ENCODE measurements around the gene DEPDC1B.
A peak's percentile ranks its signal among the peaks of the same experiment; 100 is the strongest.
"Not testable (repeated sequence)": the region's sequence is repeated elsewhere in the genome, so short reads cannot be mapped to it uniquely, and the experiment has no call there.

Gene DEPDC1B

DNA sequence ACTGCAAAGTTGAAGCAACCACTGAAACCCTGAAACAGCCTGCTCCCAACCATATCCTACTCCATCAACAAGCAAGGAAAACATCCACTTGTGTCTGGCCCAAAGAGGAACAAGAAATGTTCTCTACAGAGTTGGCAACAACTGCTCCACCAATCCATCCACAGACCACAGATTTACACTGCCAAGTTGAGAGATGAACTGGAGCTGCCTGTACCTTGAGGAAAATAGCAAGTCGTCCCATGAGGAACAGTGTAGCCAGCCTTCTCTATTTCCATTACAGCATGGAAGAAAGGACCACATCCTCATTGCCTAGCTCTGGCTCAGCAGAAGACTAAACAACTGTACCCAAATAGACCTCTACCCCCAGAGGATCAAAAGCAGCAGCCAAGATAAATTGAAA, 60.4 kb downstream of the DEPDC1B start:
- DNase-seq: no peak

DNA sequence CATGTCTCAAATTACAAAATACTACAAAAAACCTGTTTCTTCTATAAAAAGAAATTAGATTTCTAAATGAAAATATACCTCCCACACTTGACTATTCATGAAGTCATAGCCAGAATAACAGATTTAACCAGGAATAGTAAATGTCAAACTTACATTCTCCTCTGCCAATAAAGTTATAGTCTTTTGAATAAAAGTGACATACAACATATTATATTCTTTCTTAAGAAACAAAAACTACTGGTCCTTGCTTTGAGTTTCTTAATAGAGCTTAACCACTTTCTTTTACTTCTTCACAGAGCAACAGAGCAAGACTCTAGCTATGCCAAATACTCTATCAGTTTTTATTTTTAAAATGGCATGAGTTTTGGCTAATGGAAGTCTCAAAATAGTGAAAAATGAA, 61.7 kb downstream of the DEPDC1B start:
- DNase-seq: no peak

DNA sequence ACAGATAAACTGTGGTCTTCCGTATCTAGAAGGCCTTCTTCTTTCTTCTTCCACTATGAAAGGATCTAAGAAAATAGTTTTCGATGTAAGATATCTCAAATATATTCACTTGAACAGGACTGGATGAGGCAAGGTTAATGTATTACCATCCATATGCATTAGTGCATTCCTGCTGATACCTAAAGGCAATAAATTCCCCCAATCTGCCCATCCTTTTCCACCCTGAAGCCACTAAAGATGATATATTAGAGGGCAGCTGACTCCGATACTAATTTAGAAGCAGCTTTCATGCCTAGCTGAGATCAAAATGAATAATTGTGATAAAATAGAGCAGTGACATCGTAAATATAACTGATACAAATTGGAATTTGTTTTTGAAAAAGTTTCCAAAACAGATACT, 63.3 kb downstream of the DEPDC1B start:
- no peak for DNase-seq

DNA sequence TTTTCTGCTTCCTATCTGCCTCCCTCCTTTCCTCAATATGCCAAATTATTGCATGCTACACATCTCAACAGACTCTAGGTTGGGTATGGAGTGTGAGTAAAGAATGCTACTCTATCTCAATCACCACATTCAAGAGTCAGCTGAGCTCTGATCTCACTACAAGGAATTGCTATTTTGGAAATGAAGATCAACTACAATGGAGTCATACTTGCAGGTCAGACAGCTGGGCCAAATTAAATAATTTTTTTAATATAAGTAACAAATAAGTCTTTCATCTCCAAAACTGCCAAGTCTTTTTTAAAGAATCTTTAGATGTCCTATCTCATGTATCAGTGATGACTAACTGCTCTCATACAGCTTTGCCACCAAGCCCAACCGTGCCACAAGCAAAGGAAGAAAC, 64.0 kb downstream of the DEPDC1B start:
- DNase-seq: no peak

DNA sequence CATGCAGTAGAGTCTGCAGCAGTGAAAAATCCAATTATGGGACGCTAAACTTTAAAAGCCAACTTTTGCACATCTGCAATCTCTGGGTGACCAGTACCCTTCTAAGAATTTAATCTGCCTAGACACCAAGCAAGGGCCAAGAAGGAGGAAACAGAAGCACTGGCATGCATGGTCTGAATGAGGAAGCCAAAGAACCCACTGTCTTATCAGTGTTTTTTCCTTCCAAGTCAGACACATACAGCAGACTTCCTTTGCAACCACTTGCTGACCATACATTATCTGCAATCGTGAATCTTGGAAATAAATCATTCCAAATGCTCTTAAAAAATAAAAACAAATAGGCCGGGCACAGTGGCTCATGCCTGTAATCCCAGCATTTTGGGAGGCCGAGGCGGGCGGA, 65.9 kb downstream of the DEPDC1B start:
- no peak for DNase-seq

DNA sequence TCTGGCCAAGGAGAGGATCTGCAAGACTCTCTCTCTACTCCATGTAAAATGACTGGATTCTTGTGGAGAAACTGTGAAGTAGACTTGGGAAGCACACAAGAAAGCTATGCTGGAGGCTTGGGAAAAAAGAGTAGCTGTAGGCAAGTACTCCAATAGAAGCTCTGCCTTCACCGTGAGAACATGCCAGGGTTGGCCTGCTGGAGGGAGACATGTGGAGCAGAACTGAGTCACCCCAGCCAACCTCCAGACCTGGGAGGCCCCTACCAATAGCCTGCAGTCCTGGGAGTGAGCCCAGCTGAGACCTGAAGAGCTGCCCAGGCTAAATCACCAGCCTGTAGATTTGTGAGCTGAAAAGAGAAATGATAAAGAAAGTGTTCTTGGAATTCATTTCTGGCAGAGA, 66.6 kb downstream of the DEPDC1B start:
- DNase-seq: no peak

DNA sequence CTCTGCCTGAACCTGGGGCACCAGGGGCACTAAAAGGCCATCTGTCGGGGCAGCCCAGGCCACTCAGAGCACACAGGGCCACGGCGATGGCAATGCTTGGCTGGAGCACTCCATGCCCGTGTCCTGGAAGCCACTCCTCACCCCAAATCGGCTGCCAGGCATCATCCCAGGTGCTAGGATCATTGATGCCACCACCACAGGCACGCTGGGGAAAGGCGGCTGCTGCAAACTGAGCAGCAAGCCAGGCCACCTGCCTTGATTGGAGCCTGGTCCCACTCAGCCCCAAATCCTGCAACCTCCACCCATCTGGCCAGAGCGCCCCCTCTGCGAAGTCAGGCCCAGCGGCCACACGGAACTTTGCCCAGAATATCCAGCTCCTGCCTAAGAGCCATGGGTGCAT, 67.8 kb downstream of the DEPDC1B start:
- DNase-seq: no peak

DNA sequence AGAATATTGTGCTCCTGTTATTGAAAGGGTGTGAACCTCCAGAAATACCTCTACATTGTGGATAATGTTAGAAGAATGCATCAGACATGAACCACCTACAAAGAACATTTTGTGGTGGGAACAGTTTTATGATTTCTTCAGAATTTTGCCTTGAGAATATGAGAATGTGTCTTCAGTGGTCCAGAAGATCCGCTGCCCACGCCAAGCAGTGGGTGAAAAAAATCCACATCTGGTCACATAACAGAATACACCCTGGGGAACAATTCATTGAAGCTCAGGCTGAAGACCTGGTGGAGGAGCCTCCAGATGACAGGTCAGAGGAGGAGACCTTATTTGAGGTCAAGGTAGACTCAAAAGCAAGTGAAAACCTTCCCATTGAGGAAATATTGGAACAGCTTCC, 69.1 kb downstream of the DEPDC1B start:
- no peak for DNase-seq

DNA sequence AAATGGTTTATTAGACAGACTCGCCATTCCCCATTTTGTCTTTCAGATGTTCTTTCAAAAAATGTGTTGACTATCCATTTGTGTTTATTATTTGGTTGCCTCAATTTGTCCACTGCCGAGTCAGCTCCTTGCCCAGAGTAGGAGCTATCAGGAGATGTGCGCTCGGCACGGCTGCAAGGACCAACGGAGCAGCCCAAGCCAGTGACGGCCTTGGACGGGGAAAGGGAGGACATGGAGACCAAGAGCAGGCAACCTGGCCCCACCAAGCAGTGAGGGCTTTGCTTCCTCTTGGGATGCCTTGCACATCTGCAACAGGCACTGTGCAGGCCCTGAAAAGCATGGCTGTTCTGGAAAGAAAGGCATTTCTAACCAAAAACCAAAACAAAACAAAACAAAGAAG, 69.8 kb downstream of the DEPDC1B start:
- DNase-seq: no peak

DNA sequence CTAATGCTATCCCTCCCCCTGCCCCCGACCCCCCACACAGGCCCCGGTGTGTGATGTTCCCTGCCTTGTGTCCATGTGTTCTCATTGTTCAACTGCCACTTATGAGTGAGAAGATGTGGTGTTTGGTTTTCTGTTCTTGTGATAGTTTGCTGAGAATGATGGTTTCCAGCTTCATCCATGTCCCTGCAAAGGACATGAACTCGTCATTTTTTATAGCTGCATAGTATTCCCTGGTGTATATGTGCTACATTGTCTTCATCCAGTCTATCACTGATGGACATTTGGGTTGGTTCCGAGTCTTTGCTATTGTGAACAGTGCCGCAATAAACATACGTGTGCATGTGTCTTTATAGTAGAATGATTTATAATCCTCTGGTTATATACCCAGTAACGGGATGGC, 75.1 kb downstream of the DEPDC1B start:
- DNase-seq: not testable (repeated sequence)

DNA sequence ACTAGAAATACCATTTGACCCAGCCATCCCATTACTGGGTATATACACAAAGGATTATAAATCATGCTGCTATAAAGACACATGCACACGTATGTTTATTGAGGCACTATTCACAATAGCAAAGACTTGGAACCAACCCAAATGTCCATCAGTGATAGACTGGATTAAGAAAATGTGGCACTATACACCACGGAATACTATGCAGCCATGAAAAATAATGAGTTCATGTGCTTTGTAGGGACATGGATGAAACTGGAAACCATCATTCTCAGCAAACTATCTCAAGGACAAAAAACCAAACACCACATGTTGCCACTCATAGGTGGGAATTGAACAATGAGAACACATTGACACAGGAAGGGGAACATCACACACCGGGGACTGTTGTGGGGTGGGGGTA, 79.2 kb downstream of the DEPDC1B start:
- DNase-seq: not testable (repeated sequence)

DNA sequence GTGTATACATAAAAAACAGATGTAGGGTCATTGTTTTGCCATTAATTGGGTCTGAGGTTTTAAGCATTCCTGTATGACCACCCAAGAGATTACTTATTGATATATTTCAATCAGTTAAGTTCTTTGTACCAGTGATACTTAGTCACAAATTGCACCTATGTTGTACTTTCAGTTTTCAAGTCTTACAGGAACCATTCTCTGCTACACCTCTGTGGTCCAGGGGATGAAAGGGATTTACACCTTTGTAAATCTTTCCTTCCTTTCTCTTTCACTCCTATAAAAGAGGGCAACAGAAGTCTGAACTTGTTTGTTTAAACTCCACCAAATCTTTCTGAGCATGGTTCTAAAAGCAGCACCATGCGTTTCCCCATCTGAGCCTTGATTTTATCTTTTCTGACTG, 86.1 kb downstream of the DEPDC1B start:
- DNase-seq: no peak

DNA sequence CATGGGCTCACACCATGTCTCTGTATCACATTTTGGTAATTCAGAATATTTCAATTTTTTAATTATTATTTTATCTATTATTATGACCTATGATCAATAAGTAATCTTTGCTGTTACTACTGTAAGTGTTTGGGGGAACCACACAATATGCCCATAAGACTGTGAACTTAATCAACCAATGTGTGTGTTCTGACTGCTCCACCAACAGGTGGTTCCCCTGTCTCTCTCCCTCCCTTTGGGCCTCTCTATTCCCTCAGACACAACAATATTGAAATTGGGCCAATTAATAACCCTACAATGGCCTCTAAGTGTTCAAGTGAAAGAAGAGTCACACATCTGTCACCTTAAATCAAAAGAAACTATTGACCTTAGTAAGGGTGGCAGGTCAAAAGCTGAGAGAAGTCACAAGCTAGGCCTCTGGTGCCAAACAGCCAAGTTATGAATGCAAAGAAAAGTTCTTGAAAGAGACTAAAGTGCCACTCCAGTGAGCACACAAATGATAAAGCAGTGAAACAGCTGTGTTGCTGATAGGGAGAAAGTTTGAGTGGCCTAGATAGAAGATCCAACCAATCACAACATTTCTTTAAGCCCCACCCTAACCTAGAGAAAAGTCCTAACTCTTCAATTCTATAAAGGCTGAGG, 88.7 kb downstream of the DEPDC1B start:
- DNase-seq: no peak

DNA sequence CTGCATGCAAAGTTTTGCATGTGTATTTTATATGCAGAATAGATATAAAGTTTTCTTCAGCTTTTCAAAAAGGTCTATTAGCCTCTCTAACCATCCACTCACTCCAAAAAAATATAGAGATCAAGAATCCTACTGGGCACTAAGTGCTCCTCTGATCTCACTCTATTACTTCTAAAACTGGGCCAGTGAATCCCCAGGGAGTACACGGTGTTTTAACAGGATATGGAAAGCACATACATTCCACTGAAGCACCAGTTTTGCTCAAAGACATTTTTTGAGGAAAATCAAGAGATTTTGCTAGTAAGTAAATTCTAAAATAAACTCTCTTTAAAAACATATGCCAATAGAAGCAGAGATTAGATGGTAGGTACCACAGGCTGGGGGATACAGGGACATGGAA, 95.2 kb downstream of the DEPDC1B start:
- peak; percentile 8 for DNase-seq

DNA sequence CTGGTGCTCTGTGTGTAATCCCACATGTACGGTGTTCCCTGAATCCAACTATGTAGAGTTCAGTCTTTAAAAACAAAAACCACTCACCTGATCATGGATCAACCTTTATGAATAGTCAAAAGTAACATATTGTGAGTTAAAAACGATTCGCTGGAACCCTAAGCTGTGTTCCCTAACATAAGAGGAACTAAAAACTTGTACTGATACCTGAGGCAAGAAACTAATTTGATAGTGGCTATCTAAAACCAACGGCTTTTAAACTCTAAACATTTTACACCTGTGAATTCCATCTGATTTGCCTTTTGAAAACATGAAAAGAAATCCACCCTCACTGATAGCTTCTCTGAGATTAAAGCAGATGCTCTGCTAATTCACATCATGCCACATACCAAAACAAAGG, 101.5 kb downstream of the DEPDC1B start:
- DNase-seq: no peak

DNA sequence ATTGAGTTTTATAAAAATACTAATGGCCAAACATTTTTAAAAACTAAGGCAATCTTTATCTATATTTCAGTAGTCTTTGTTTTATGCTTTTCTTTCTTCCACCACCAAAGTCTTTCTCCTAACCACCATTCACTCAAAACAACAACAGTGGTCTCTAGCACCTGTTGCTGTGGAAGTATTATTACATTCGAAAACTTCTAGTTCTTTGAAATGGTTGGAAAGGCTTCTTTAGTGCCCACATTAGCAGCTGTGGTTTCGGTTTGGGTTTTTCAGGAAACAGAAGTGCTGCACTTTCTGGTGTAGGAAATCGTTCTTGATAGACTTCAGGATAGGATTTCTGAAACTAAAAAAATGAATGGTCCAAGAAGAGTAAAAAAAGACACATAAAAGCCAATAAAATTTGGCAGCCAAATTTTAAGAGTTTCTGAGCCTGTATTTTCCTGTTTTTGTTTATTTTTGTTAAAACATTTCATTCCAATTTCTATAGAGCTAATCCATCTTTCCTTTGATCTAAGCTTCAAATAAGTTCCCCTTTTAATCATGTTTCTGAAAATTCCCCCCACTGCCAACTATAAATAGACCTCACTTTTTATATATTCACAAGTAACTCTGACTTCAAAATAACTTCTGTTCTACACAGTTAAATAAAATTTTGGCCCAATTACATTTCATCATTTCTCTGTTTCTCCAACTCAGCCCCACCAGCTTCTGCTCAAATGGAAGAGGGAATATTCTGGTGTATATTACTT, 102.2 kb downstream of the DEPDC1B start:
- DNase-seq: no peak

DNA sequence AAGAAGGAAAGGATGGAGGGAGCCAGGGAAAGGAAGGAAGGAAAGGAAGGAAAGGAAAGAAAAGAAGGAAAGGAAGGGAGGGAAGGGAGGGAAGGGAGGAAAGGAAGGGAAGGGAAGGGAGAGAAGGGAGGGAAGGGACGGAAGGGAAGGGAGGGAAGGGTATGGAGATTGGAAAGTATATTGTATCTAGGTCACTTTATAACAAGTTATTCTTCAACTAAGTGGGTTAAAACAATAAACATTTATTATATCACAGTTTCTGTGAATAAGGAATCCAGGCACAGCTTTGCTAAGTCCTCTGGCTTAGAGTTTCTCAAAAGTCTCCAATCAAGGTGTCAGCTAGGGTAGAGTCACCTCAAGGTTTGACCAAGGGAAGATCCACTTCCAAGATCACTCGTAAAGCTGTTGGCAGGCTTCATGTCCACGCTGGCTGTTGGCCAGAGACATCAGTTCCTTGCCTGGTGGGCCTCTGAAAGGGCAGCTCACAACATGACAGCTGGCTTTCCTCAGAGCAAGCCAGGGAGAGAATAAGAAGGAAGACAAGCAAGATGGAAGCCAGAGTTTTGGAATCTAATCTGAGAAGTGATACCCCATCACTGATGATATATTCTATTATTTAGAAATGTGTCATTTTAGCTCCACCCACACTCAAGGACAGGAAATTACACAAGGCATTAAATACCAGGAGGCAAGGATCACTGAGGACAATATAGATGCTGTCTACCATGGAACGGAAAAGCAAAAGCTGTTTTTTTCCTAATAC, 105.1 kb downstream of the DEPDC1B start:
- no peak for DNase-seq

DNA sequence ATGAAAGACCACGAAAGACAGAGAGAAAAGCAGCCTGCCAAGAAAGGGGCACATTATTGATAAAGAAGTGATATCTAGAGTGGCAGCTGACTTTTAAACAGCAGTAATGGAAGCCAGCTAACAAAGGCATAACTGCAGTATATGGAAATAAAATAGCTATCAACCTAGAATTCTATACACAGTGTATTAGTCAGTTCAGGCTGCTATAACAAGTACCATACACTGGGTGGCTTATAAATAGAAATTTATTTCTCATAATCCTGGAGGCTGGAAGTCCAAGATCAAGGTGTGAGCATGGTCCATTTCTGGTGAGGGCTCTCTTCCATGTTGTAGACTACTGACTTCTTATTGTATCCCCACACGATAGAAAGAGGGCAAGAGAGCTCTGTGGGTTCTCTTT, 109.8 kb downstream of the DEPDC1B start:
- no peak for DNase-seq

DNA sequence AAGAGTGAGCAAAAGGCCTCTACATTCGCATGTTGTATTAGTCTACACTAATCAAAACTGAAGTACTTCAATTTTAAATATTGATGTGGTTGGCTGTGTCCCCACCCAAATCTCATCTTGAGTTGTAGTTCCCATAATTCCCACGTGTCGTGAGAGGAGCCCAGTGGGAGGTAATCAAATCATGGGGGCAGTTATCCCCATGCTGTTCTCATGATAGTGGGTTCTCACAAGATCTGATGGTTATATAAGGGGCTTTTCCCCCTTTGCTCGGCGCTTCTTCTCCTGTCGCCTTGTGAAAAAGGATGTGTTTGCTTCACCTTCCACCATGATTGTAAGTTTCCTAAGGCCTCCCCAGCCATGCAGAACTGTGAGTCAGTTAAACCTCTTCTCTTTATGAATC, 112.7 kb downstream of the DEPDC1B start:
- not testable (repeated sequence) for DNase-seq

DNA sequence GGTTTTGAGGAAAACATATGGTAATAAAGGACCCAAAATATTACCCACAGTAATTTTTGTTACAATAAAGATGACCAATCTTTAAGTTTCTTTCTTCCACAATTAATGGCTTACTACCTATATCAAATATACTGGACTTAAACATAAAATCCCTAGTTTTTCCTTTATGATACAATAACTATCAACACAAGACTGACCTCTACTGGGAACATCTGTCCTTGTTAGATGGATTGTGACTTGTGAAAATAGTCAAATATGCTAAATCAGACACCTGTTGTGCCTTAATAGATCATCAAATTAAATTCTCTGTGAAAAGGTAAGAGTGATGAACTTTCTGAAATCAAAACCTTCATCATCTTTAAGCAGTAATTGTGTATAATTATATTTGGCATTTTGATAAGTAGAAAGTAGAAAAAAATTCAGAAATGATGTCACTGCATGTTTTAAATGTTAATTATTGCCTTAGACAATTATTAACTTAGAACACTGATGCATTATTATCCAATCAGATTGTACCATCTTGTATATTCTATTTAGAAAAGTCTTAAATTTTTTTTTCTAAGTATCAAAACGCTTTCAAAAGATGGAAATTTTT, 113.6 kb downstream of the DEPDC1B start:
- no peak for DNase-seq

DNA sequence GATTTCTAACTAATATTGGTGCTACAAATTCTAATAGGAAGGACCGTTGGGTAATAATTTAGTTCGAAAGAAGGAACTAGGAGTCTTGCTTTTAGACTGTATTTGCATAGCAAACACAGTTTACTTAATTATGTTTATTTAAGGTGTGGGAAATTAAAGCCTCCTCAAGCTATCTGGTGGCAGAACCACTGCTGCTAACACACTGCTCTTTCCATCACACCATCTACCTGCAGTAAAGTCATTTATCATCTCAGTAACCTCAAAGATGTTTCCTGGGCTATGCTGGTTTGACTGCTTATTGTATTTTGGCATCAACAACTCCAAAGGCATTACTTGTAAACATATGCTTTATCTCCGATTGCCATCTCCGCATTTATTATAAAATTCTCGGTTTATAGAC, 114.3 kb downstream of the DEPDC1B start:
- DNase-seq: no peak

DNA sequence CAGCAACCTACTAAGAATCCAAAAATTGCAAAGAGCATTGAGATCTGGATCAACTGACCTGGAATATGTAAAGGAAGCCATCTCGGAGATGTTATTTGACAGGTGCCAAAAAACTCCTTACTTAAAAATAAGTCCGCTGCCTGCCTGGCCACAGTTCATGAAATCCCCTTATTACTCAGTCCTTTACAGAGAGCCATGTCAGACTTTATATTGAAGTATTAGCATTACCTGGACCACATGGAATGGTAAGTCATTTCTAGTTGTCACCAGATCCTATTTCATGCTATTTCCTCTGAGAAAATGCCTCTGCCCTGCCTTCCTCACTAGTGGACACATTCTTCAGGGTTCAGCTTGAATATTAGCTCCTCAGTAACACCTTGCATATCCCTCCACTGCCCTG, 115.7 kb downstream of the DEPDC1B start:
- DNase-seq: no peak

DNA sequence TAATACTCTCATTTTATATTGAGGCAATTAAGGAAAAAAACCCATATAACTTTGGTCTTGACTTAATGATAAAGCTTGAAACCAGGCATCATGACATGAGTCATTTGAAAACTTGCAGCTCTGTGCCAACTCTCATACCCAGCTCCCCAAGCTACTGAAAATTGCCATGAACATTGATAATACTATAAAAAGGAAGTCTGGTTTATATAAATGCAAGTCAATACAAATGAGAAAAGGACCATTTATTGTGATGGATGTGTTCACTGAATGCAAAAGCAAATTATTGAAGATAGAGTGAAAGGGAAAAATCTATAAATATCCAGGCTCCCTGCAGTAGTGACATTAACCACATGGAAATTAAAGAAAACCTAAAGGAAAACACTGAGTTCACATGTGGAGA, 116.3 kb downstream of the DEPDC1B start:
- no peak for DNase-seq

DNA sequence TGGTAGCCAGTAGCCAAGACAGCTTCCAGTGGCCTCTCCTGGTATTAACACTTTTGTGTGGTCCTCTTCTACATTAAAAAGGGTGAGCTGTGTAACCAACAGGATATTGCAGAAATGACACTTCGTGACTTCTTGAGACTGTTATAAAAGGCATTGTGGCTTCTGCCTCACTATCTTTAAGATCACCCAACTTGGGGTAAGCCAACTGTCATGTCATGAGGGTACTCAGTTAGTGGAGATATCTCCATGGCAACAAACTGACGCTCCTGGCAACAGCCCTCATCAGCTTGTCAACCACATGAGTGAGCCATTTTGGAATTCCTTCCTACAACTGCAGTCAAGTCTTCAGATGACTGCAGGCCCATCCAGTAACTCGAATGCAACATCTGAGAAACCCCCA, 121.7 kb downstream of the DEPDC1B start:
- no peak for DNase-seq
